ENCODE measurements around the gene LGALS8. TPM values are rescaled to one million over a fixed set of nuclear protein-coding genes. Genes with fewer than 3 reads are reported as not detected.
"Not testable (repeated sequence)": the region's sequence is repeated elsewhere in the genome, so short reads cannot be mapped to it uniquely, and the experiment has no call there.

The LGALS8 gene
- total RNA-seq, 6 donors from 2014 or later, result 56.2 to 225 (median 75.2) TPM

GRCh38 chr1:236486356-236487002 is 37.3 kb upstream of the LGALS8 start:
- Histone ChIP-seq H3K36me3 (no peaks in the 10 kb centered on the region), H3K4me1 (peaks cover 0 to 5% (median 2%) of the 10 kb centered on the region in 4 donors), H3K27me3 (no peaks in the 10 kb centered on the region), H3K9me3 (no peaks in the 10 kb centered on the region), H3K4me3 (no peak overlapping the region), H3K27ac (no peak overlapping the region)
- ATAC-seq (ENCODE audit: low FRiP score in 2 of 2), result no peak
- WGBS, 2 donors, result 68 to 79% methylated on average over 4 of the region's 4 CpGs
- DNase-seq, result no peak
- no peak for TF ChIP-seq EP300 (IDR thresholded peaks at IDR 0.05)
- no peak for TF ChIP-seq POLR2A (IDR thresholded peaks at IDR 0.05)
- TF ChIP-seq CTCF (IDR thresholded peaks at IDR 0.05), result no peak
- TF ChIP-seq POLR2AphosphoS5 (IDR thresholded peaks at IDR 0.05), result no peak

- not testable (repeated sequence) for H3K36me3 ChIP-seq; ATAC-seq (ENCODE audit: low FRiP score in 2 of 2)
These were observed 34.6 kb upstream of the LGALS8 start for GRCh38 chr1:236489161-236489560.

DNA sequence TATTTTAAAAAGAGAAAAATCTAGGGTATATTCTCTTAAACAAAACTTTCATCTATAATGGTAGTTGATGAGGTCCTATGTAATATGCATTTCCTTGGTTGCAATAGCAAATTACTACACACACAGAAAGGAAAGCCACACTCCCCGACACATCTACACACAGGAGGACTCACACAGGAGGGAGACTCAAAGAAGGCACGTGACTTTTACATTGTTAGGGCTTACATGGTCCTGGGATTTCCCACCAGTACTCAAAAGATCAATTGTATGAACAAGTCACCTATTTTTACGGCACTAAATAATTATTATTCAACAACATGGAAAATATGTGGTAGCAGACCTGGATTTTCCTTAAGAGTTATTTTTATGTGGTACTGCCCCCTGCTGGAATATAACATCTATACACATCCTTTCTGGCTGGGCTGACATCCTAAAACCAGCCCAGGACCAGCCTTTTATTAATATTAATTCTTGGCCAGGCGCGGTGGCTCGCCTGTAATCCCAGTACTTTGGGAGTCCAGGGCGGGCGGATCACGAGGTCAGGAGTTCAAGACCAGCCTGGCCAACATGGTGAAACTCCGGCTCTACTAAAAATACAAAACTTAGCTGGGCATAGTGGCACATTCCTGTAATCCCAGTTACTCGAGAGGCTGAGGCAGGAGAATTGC is 33.9 kb upstream of the LGALS8 start:
- ATAC-seq (ENCODE audit: low FRiP score in 2 of 2), result peak in 1 of 2 donors; percentile 74
- no peaks in the 10 kb centered on the region for H3K36me3 ChIP-seq
- WGBS, 2 donors, result 45 to 47% methylated on average over 11 of the region's 11 CpGs
- H3K27ac ChIP-seq, result no peak overlapping the region
- H3K4me1 ChIP-seq, result peaks cover 0 to 5% (median 2%) of the 10 kb centered on the region in 4 donors
- TF ChIP-seq POLR2AphosphoS5 (IDR thresholded peaks at IDR 0.05) (no peak), POLR2A (IDR thresholded peaks at IDR 0.05) (no peak), CTCF (IDR thresholded peaks at IDR 0.05) (peak in 5 of 6 experiments; percentile 35 to 67 (median 59)), EP300 (IDR thresholded peaks at IDR 0.05) (no peak)
- H3K27me3 ChIP-seq, result no peaks in the 10 kb centered on the region
- no peaks in the 10 kb centered on the region for H3K9me3 ChIP-seq
- H3K4me3 ChIP-seq, result no peak overlapping the region
- no peak for DNase-seq

More at GRCh38 chr1:236489161-236489560, 34.6 kb upstream of the LGALS8 start:
- not testable (repeated sequence) for H3K9me3 ChIP-seq, H3K27ac ChIP-seq, H3K4me1 ChIP-seq, DNase-seq, H3K4me3 ChIP-seq, H3K27me3 ChIP-seq
- WGBS, 2 donors, result 87% methylated on average over 3 of the region's 3 CpGs

DNA sequence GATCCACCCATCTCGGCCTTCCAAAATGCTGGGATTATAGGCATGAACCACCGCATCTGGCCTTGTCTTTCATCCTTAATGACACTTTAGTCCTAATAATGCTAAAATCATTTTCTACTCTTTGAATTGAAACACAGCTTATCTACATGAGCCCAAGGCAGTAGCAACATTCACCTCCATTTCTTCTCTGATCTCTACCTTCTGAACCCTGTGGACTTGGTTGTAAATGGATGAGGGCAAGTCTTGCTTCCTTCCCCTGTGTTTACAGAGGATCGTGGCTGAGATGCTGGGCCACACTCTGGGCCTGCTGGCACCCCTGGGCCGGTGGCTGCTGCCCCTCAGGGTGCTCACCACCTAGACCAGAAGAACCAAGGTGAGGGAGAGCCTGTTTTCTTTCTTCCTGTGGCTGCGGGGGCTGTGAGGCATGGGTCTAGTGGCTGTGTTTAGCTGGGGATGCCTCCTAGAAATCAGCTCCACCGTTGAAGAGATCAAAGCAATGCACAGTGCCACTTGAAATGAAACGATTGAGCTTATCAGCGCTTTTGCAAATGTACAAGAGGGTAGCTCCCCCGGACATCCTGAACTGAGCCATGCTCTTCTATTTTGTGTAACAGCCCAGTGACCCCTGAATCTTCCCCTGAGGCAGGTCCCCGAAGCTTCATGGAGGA is 32.2 kb upstream of the LGALS8 start:
- WGBS, 2 donors, result 62 to 74% methylated on average over 9 to 10 of the region's 10 CpGs

More for the DNA sequence above, 32.2 kb upstream of the LGALS8 start:
- Histone ChIP-seq H3K27me3 (no peaks in the 10 kb centered on the region), H3K9me3 (no peaks in the 10 kb centered on the region), H3K4me3 (no peak overlapping the region), H3K4me1 (peaks cover 0 to 5% (median 2%) of the 10 kb centered on the region in 4 donors), H3K36me3 (no peaks in the 10 kb centered on the region), H3K27ac (no peak overlapping the region)
- no peak for DNase-seq
- no peak for ATAC-seq (ENCODE audit: low FRiP score in 2 of 2)
- TF ChIP-seq POLR2A (IDR thresholded peaks at IDR 0.05) (no peak), EP300 (IDR thresholded peaks at IDR 0.05) (no peak), POLR2AphosphoS5 (IDR thresholded peaks at IDR 0.05) (no peak), CTCF (IDR thresholded peaks at IDR 0.05) (no peak)
